ENCODE results near the gene SMTNL1. TPM values are rescaled to one million over a fixed set of nuclear protein-coding genes. Genes with fewer than 3 reads are reported as not detected.

The SMTNL1 gene
- total and polyA plus RNA-seq, 4 donors: not detected

DNA sequence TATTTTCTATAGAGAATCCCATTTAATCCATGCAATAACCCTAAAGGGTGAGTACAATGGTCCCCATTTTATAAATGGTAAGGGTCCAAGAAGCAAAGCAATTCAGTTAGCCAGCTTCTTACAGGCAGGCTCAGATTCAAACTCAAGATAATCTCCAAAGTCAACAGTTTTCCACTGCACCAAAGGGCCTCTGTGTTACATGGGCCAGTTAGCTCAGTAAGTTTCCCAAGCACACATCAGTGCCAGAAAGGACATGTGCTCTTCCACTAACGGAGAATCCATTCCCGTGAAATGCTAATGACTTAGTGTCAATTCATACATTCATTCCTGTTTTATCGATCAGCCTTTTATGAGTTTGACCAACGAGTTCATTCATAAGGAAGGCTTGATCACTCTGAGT, 32.9 kb upstream of the SMTNL1 start:
- Histone ChIP-seq H3K27ac (ENCODE audit: low read depth in 1 of 2, low read length in 2 of 2) (no peak overlapping the region), H3K4me1 (ENCODE audit: control insufficient read depth in 4 of 4, insufficient read depth in 4 of 4, low read length in 3 of 4) (peaks cover 33 to 60% (median 50%) of the 10 kb centered on the region in 4 donors), H3K27me3 (ENCODE audit: control insufficient read depth in 4 of 4, insufficient read depth in 4 of 4, low read length in 3 of 4) (no peaks in the 10 kb centered on the region), H3K9ac (ENCODE audit: low read depth in 1 of 2, low read length in 2 of 2) (no peak overlapping the region), H3K36me3 (ENCODE audit: control insufficient read depth in 4 of 4, insufficient read depth in 3 of 4, low read depth in 1 of 4, low read length in 3 of 4) (peaks cover 0 to 14% (median 11%) of the 10 kb centered on the region in 4 donors), H3K9me3 (ENCODE audit: control insufficient read depth in 4 of 4, low read length in 3 of 4) (no peaks in the 10 kb centered on the region), H3K4me3 (ENCODE audit: low read depth in 1 of 3, low read length in 3 of 3) (no peak overlapping the region)
- DNase-seq (ENCODE audit: low spot score): no peak
- 86% methylated on average over 4 of the region's 4 CpGs for WGBS
- TF ChIP-seq JUND (IDR thresholded peaks at IDR 0.05) (no peak), GABPA (IDR thresholded peaks at IDR 0.05 in 1 of 2, conservative IDR thresholded peaks at IDR 0.05 in 1 of 2) (no peak), NR2F2 (IDR thresholded peaks at IDR 0.05) (no peak)

GRCh38 chr11:57506522-57506921, 30.9 kb upstream of the SMTNL1 start:
- no peaks in the 10 kb centered on the region for H3K9me3 ChIP-seq (ENCODE audit: control insufficient read depth in 4 of 4, low read length in 3 of 4)
- H3K27me3 ChIP-seq (ENCODE audit: control insufficient read depth in 4 of 4, insufficient read depth in 4 of 4, low read length in 3 of 4): no peaks in the 10 kb centered on the region
- no peak overlapping the region for H3K4me3 ChIP-seq (ENCODE audit: low read depth in 1 of 3, low read length in 3 of 3)
- DNase-seq (ENCODE audit: low spot score): no peak
- WGBS: 98% methylated on average over 1 of the region's 1 CpG
- H3K9ac ChIP-seq (ENCODE audit: low read depth in 1 of 2, low read length in 2 of 2): no peak overlapping the region
- no peak for TF ChIP-seq RAD21 (IDR thresholded peaks at IDR 0.05)
- TF ChIP-seq ATF3 (IDR thresholded peaks at IDR 0.05): no peak
- TF ChIP-seq TAF1 (conservative IDR thresholded peaks at IDR 0.05): no peak
- TF ChIP-seq FOXA1 (IDR thresholded peaks at IDR 0.05): no peak
- no peak for TF ChIP-seq HNF4A (conservative IDR thresholded peaks at IDR 0.05)
- TF ChIP-seq JUND (IDR thresholded peaks at IDR 0.05): no peak
- TF ChIP-seq RXRA (IDR thresholded peaks at IDR 0.05): no peak
- no peak for TF ChIP-seq HNF4G (IDR thresholded peaks at IDR 0.05)
- no peak for TF ChIP-seq GABPA (IDR thresholded peaks at IDR 0.05 in 1 of 2, conservative IDR thresholded peaks at IDR 0.05 in 1 of 2)
- no peak for TF ChIP-seq FOXA2 (IDR thresholded peaks at IDR 0.05)
- TF ChIP-seq SP1 (IDR thresholded peaks at IDR 0.05): no peak
- no peak for TF ChIP-seq ZBTB33 (IDR thresholded peaks at IDR 0.05)
- TF ChIP-seq, protein P1, sequence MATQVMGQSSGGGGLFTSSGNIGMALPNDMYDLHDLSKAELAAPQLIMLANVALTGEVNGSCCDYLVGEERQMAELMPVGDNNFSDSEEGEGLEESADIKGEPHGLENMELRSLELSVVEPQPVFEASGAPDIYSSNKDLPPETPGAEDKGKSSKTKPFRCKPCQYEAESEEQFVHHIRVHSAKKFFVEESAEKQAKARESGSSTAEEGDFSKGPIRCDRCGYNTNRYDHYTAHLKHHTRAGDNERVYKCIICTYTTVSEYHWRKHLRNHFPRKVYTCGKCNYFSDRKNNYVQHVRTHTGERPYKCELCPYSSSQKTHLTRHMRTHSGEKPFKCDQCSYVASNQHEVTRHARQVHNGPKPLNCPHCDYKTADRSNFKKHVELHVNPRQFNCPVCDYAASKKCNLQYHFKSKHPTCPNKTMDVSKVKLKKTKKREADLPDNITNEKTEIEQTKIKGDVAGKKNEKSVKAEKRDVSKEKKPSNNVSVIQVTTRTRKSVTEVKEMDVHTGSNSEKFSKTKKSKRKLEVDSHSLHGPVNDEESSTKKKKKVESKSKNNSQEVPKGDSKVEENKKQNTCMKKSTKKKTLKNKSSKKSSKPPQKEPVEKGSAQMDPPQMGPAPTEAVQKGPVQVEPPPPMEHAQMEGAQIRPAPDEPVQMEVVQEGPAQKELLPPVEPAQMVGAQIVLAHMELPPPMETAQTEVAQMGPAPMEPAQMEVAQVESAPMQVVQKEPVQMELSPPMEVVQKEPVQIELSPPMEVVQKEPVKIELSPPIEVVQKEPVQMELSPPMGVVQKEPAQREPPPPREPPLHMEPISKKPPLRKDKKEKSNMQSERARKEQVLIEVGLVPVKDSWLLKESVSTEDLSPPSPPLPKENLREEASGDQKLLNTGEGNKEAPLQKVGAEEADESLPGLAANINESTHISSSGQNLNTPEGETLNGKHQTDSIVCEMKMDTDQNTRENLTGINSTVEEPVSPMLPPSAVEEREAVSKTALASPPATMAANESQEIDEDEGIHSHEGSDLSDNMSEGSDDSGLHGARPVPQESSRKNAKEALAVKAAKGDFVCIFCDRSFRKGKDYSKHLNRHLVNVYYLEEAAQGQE (IDR thresholded peaks at IDR 0.05): no peak
- H3K4me1 ChIP-seq (ENCODE audit: control insufficient read depth in 4 of 4, insufficient read depth in 4 of 4, low read length in 3 of 4): peaks cover 19 to 40% (median 30%) of the 10 kb centered on the region in 4 donors
- H3K36me3 ChIP-seq (ENCODE audit: control insufficient read depth in 4 of 4, insufficient read depth in 3 of 4, low read depth in 1 of 4, low read length in 3 of 4): peaks cover 0 to 14% (median 9%) of the 10 kb centered on the region in 4 donors
- no peak overlapping the region for H3K27ac ChIP-seq (ENCODE audit: low read depth in 1 of 2, low read length in 2 of 2)
